K562 (cell line): ENCODE results near the gene CAMSAP2. TPM values are rescaled to one million over a fixed set of nuclear protein-coding genes. Genes with fewer than 3 reads are reported as not detected.

Experiments used
- AFF4 ChIP-seq: sonication (generic); formaldehyde crosslinking; IDR thresholded peaks from 2 replicates; pipeline ENCODE4 v1.8.0; 2023; ENCODE audit warnings: mild to moderate bottlenecking, missing genetic modification reagents
- HEY1 ChIP-seq: fragments of 250-450 bp; sonication (Bioruptor Pico); IDR thresholded peaks from 2 replicates; pipeline ENCODE4 v1.5.0; 2020; ENCODE audit warnings: mild to moderate bottlenecking, moderate library complexity, borderline replicate concordance
- KLF6 ChIP-seq: fragments of 250-450 bp; sonication (Bioruptor Pico); IDR thresholded peaks from 2 replicates; pipeline ENCODE4 v1.4.0; 2020; ENCODE audit warnings: mild to moderate bottlenecking, moderate library complexity, borderline replicate concordance
- MAZ ChIP-seq, 2 experiments: fragments of 450-650 bp in 1 of 2; sonication (generic) in 1 of 2; formaldehyde crosslinking; IDR thresholded peaks in 1 of 2; conservative IDR thresholded peaks in 1 of 2; 2 replicates each; pipeline versions ENCODE4 v1.4.0 to v1.5.0; 2020; ENCODE audit warnings: mild to moderate bottlenecking in 1 of 2, missing genetic modification reagents in 1 of 2
- NFE2L1 ChIP-seq: fragments of 450-650 bp; IDR thresholded peaks from 2 replicates; pipeline ENCODE4 v1.6.1; 2016; ENCODE audit warnings: missing genetic modification characterization, low read depth, mild to moderate bottlenecking, missing compliant biosample characterization, moderate library complexity, borderline replicate concordance
- PTRF ChIP-seq: fragments of 450-650 bp; IDR thresholded peaks from 2 replicates; pipeline ENCODE4 v1.6.1; 2016; ENCODE audit warnings: mild to moderate bottlenecking, missing genetic modification characterization, missing compliant biosample characterization
- PTTG1 ChIP-seq: fragments of 450-650 bp; IDR thresholded peaks from 2 replicates; pipeline ENCODE4 v1.6.1; 2016; ENCODE audit warnings: low read depth, mild to moderate bottlenecking, missing genetic modification characterization, missing compliant biosample characterization
- SIN3A ChIP-seq, 2 experiments: fragments of 150-350 bp in 1 of 2; IDR thresholded peaks; 2 replicates each; pipeline ENCODE4 v1.6.1; 2011 to 2016; ENCODE audit warnings: borderline replicate concordance in 2 of 2, low read depth in 2 of 2, low read length in 2 of 2, mild to moderate bottlenecking in 2 of 2, moderate library complexity in 2 of 2; ENCODE audit not compliant: control insufficient read depth in 1 of 2
- SMAD4 ChIP-seq: fragments of 250-450 bp; sonication (Bioruptor Pico); conservative IDR thresholded peaks from 2 replicates; pipeline ENCODE4 v1.8.0; 2021; ENCODE audit warnings: inconsistent platforms, mild to moderate bottlenecking, moderate library complexity
- ZBTB8A ChIP-seq: fragments of 450-650 bp; IDR thresholded peaks from 2 replicates; pipeline ENCODE4 v1.6.1; 2018; ENCODE audit warnings: mild to moderate bottlenecking, moderate library complexity; ENCODE audit not compliant: partially characterized antibody
- ZNF407 ChIP-seq: fragments of 450-650 bp; IDR thresholded peaks from 2 replicates; pipeline ENCODE4 v1.6.1; 2016; ENCODE audit warnings: low read depth
- ZNF639 ChIP-seq, 2 experiments: fragments of 200-800 bp in 1 of 2; sonication (Bioruptor generic) in 1 of 2; sonication (generic) in 1 of 2; formaldehyde crosslinking in 1 of 2; IDR thresholded peaks in 1 of 2; conservative IDR thresholded peaks in 1 of 2; 2 replicates each; pipeline versions ENCODE4 v1.5.0 to v1.6.1; 2016 to 2020; ENCODE audit warnings: missing compliant biosample characterization in 1 of 2, missing genetic modification characterization in 1 of 2, missing genetic modification reagents in 1 of 2
- polyA plus RNA-seq, 8 experiments: library from polyadenylated mRNA; depleted of rRNA in 4 of 8; stranded (reverse) in 5 of 8; unstranded in 3 of 8; fragments of >200 nt; fragmentation: Nextera tagmentation in 2 of 8; fragmentation: Illumina TruSeq in 1 of 8; extraction: Ambion mirVana in 2 of 8; extraction: Trizol in 1 of 8; gene quantifications; 2 replicates each; pipeline versions ENCODE4 v1.2.1 to v1.2.3, GENCODE V29; 2011 to 2014; ENCODE audit warnings: inconsistent platforms in 1 of 8, missing spikeins in 1 of 8
- total RNA-seq, 7 experiments: library from RNA; depleted of rRNA in 6 of 7; stranded (reverse); fragments of >200 nt in 6 of 7; fragmentation: Illumina TruSeq in 2 of 7; extraction: Trizol in 2 of 7; gene quantifications; 2 replicates each; pipeline versions ENCODE4 v1.2.1 to v1.2.3, GENCODE V29; 2011 to 2021; ENCODE audit warnings: low replicate concordance in 1 of 7

CAMSAP2 gene
- total and polyA plus RNA-seq, 9 of the 15 experiments (the other 6 are each of a cell fraction or from before 2014, with no cell fraction given), result 1.4 to 7.5 (median 2.7) TPM

GRCh38 chr1:200886594-200886993 lies 147.9 kb downstream of the CAMSAP2 start (continued):
- TF ChIP-seq ZNF407 (no peak), KLF6 (CRISPR knock-in tag) (peak; percentile 94), SIN3A (IDR thresholded peaks at IDR 0.05; ENCODE audit: borderline replicate concordance in 2 of 2, control insufficient read depth in 1 of 2, low read depth in 2 of 2, low read length in 2 of 2) (no peak), SMAD4 (CRISPR knock-in tag) (peak; percentile 83), ZBTB8A (no peak), ZNF639 (CRISPR knock-in tag; conservative IDR thresholded peaks at IDR 0.05 in 1 of 2, IDR thresholded peaks at IDR 0.05 in 1 of 2) (peak in 1 of 2 experiments; percentile 89; a peak in 2 of 4 replicates), AFF4 (CRISPR knock-in tag) (no peak), HEY1 (CRISPR knock-in tag) (no peak), MAZ (CRISPR knock-in tag; conservative IDR thresholded peaks at IDR 0.05 in 1 of 2, IDR thresholded peaks at IDR 0.05 in 1 of 2) (peak in 1 of 2 experiments; percentile 60; a peak in 2 of 4 replicates), PTRF (tag) (peak; percentile 78), NFE2L1 (0 out of 2 replicates have a peak, but pooled peaks have one; percentile 13), PTTG1 (peak; percentile 85)
